ENCODE data around the gene SFPQ.
"Not testable (repeated sequence)": the region's sequence is repeated elsewhere in the genome, so short reads cannot be mapped to it uniquely, and the experiment has no call there.

Gene SFPQ

DNA sequence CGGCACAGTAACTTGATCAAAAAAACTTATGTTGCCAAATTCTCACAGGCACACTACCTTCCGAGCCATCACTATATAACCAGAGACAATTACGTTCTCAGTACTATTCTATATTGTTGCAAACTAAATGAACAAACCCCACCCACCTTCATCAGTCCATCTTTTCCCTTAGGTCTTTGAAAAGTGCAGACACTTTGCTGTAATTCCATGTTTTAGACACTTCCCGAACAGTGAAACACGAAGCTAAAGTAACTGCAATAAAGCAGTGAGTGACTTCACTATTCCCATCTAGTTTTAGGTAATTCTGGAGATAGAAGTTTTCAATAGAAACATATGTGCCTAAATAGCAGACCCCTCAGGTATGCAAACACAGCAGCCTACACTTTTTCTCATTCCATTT is 7.7 kb downstream of the SFPQ start:
- no peak for DNase-seq

DNA sequence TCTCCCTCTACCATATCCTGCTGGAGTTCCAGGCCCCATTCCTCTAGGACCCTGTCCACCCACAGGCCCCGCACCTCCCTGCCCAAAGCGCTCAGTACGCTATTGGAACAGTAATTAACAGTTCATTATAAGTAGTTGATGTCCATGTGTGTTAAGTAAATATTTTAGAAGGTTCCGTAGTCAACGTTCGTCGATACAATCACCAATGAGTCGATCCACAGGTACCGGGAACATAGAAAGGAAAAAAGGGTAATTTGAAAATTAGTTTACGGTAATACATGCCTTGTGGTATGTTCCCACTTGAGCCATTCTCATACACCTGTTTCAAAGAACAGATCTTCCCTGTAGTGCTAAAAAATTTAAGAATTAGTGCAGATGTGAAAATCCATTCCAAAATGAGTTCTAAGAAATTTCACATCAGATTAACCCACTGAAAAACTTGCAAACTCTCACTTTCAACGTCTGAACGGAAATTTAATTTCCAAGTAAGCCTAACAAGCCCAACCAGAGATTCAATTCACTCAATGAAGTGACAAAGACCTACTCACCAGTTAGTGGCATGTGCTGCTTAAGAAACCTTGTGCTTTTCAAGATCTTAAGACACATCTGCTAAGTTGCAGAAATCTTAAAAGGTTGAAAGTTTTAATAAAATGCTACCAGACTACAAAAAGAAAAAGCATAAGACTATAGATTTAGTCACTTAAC is 8.3 kb downstream of the SFPQ start:
- DNase-seq = no peak

DNA sequence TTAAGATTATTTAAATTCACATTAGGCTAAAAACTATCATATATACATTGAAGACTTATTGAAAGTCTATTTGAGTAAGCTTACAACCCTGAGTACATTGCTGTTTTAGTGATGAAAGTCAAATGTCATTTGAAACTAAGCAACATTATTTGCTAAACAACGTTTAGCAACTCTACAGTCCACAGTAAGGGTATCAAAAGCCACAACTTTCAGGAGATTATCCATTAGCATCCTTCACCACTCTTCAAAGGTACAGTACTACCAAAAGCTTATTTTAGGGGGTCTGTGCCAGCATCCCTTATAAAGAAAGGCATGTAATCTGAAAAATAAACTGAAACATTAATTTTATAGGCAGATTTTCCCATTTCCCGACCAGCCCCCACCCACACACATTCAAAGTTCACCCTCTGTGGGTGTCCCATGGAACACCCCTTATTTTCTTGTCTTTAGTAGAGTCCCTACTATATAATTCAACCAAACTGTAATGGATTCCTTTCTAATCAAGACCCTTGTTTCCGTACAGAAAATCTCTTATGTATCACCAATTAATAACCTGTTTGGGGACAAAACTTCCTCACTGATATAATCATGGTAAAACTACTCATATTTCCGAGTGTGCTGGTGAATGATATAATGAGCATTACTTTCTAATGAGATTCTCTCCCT is 11.0 kb downstream of the SFPQ start:
- DNase-seq = no peak

DNA sequence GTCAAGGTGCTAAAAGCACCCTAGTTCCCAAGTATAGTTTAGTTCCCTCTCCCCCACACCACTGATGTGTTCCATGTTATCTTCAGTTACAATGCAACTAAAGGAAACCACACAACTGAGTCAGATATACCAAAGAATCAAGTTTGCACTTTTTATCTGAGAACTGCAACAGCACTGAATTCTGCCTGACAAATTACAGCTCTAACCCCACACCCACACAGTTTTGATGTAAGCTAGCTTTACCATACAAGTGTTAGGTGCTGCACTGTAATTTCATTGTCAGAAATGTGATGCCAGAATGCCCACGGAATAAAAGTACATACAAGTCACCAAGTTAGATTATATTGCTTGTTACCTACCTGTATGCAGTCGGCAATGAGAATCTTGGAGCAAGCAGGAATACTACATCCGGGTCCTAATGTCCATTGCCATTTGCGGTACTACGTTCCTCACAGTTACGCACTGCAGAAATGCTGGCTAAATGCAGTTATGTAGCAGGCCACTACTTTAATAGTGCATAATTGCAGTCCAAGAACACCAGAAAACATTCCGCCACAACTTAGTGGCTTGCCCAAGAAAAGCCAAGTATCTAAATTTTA is 12.1 kb downstream of the SFPQ start:
- no peak for DNase-seq

DNA sequence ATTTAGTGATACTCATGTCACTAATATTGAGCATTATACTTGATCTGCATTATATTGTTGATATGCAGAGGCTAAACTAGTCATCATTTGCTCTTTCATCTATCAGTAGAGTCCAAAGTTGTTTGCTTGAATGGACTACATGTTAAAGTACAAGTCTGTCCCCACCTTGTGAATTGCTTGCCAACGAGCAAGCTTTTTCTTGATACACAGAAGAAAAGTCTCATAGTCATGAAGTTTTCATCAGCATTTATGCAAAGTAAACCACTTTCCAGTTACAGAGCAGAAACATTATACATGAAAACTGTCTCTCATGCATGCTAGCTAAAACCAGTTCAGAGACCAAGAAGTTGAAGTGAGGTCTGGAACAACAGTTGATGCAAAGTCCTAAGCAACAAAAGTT is 13.0 kb downstream of the SFPQ start:
- DNase-seq = no peak

DNA sequence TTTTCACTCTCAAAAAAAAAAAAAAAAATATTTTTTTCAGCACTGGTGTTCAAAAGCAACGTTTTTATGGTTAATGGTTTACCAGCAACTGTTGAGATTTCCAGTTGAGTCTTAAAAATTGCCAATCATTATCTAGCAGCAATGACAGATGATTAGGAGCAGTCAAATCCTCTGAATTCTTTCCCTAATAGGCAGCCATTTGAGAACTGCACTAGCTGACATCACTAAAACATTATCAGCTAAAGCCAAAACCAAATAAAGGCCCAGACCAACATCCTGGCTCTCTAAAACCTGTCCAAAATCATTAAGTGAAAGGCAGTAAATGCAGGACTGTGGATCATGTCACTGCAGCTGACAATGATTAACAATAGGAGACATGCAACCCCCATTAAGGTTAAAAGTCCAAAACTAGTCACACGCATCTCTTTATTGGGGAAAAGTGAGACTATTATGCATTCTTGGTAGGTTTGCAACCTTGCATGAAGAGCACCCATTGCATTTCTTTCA is 14.0 kb downstream of the SFPQ start:
- no peak for DNase-seq

DNA sequence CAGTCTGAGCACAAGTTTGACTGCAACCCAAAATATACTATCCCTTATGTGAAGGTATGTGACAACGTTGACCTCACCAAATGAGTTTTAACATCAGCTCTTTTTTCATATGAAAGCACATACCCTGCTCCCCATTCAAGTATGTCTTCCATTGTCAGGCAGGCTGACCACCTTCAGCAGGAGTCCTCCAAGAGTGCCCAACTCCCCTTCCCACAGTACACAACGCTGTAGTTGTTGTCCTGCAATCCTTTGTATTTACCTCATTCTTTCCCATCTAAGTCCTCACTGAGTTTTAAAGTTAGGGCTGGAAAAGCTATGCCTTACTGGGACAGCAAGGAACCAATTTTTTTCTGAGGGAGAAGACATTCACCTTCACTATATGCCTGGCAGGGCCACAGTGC is 14.7 kb downstream of the SFPQ start:
- DNase-seq = no peak

DNA sequence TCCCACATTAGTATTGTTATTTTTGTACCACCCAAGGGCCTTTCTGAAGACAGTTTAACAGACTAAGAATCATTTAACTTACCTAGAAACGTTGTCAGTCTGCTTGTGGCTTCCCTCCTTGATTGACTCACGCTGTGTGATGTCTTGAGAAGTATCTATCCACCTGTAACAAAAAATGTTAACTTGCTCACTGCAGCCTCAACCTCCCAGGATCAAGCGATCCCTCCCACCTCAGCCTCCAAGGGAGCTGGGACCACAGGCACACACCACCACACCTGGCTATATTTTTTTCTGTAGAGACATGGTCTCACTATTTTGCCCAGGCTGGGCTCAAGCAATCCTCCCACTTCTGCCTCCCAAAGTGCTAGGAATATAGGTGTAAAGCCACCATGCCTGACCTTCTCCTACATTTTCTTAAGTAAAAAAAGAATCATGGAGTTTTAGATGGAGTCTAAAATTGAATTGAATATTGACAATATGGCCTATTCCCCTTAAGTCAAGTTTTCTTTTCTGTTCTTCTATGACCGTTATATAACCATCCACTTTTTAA is 15.6 kb downstream of the SFPQ start:
- DNase-seq = no peak

DNA sequence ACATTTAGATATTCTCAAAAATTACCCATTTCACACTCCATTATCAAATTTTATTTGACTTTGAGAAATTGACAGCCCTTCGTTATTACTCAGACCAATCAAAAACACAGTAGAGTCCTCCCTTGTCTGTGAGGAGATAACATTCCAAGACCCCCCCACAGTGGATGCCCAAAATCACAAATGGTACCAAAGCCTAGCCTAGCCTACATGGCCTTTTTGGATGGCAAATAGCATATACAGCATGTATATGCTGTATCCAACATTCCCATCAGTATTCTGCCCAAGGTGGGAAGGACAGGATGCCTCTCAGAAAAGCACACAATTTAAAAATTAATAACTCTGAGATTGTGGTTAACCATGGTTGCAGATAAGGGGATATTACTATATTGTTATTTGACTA is 17.3 kb downstream of the SFPQ start:
- no peak for DNase-seq

DNA sequence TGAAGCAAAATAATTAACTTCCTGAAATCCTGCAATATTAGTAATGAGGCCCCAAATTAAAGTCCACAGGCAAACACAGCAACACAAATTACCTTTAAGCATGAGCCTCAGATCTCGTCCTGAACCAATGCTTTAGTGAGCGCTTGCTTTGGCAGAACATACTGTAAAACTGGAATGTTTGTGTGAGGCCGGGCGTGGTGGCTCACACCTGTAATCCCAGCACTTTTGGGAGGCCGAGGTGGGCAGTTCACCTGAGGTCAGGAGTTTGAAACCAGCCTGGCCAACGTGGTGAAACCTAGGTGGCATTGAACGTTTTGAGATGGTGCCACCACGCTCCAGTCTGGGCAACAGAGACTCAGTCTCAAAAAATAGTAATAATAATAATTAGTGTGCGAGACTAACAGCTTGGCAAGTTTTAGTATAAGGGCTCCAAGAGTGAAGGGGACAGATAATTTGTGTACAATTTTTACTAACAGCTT is 17.8 kb downstream of the SFPQ start:
- DNase-seq = no peak

DNA sequence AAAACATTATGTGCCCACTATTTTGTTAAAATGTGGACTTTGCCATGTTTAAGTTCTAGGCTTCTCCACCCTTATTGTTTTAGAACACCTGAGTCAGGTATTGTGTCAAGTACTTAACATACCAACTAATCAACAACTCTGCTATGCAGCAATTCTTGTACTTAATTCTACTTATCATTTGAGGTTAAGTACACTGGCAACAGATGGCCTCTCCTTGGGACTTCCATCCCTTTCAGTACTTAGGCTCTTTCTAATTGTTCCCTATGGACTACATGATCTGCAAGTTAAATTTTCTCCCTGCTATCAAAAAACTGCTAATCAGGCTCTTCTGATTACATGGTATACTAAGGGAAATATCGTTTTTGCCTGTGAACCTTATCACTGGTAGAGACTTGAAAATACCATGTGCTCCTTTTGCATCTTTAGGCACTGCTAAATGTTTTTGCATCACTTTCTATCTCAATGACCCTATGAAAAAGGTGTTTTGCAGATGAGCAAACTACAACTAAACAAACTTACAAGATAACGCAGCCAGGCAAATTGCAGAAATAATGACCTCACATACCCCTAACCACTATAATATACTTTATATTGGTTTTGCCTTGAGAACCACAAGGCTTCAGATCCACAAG is 18.9 kb downstream of the SFPQ start:
- DNase-seq = no peak

DNA sequence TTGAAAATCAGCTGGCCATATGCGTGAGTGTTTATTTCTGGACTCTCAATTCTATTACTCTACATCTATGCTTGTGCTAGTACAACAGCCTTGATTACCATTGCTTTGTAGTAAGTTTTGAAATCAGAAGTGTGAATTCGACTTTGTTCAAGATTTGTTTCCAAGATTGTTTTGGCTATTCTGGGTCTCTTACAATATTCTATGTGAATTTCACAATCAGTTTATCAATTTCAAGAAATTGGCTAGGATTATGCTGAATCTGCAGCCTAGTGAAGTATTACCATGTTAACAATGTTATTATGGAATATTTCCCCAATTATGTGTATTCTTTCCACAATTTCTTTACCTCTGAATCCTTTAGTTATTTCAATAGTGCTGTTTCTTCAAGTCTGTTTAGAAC is 19.5 kb downstream of the SFPQ start:
- no peak for DNase-seq

DNA sequence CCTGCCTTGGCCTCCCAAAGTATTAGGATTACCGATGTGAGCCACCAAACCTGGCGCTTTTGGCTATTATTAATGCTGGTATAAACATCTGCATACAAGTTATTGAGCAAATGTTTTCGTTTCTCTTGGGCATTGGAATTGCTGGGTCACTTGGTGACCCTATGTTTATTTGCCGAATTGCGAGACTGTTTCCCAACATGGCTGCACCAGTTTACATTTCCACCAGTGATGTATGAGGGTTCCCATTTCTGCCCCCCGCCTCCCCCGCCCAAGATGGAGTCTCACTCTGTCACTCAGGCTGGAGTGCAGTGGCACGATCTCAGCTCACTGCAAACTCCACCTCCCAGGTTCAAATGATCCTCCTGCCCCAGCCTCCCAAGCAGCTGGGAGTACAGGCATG is 20.9 kb downstream of the SFPQ start:
- DNase-seq = no peak

DNA sequence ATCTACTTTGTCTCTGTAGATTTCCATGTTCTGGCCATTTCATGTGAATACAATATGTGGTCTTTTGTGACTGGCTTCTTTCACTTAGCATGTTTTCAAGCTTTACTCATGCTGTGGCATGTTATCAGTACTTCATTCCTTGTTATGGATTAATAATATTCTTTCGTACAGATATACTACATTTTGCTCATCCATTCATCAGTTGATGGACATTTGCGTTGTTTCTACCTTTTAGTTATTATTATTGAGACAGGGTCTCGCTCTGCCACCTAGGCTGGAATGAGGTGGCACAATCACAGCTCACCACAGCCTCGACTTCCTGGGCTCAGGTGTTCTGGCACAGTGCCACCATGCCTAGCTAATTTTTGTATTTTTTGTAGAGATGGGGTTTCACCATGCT is 21.4 kb downstream of the SFPQ start:
- DNase-seq = no peak

DNA sequence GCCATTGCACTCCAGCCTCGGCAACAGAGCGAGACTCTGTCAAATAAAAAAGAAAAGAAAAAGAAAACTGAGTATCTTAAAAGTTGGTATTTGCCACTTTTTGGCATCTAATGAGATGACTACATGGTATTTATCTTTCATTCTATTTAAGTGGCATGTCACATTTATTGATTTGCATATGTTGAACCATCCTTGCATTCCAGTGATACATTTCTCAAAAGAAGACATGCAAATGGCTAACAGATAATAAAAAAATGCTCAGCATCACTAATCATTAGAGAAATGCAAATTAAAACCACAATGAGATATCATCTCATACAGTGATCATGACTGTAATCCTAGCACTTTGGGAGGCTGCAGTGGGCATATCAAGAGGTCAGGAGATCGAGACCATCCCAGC is 28.1 kb downstream of the SFPQ start:
- no peak for DNase-seq

DNA sequence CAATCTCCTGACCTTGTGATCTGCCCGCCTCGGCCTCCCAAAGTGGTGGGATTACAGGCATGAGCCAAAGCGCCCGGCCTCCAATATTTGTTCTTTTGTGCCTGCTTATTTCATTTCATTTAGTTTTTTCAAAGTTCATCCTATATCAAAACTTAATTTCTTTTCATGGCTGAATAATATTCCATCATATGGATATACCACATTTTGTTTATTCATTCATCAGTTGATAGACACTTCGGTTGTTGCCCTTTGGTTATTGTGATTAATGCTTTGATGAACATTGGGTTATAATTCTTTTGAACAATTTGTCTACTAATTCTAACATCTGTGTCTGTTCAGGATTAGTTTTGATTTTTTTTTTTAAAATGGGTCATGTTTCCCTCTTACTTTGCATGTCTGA is 41.7 kb downstream of the SFPQ start:
- DNase-seq = no peak

DNA sequence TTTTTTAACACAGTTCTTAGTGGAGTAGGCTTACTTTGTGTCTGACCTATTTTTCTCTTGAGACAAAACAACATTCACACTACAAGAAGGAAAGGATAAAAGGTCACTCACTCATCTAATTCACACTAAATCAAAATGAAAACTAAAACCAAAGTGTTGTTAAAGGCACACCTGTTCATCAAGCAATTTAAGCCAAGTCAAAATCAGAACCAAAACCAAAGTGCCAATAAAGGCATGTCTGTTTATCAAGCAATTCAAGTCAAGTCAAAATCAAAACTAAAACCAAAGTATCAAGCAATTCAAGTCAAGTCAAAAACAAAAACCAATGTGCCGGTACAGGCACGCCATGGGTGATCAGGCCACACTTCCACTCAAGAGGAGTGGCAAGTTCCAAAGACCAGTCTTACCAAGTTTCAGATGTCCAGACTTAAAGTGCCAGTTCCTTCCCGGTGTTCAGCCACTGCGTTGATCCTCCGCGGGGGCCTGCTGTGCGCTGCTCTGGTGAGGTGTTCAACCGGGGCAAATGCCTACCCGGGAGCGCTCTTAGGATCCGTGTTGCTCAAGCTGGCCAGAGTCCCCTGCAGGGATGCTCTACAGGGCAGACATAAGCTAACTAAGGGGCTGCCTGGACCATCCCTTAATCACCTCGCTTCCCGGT is 46.9 kb downstream of the SFPQ start:
- DNase-seq = not testable (repeated sequence)

DNA sequence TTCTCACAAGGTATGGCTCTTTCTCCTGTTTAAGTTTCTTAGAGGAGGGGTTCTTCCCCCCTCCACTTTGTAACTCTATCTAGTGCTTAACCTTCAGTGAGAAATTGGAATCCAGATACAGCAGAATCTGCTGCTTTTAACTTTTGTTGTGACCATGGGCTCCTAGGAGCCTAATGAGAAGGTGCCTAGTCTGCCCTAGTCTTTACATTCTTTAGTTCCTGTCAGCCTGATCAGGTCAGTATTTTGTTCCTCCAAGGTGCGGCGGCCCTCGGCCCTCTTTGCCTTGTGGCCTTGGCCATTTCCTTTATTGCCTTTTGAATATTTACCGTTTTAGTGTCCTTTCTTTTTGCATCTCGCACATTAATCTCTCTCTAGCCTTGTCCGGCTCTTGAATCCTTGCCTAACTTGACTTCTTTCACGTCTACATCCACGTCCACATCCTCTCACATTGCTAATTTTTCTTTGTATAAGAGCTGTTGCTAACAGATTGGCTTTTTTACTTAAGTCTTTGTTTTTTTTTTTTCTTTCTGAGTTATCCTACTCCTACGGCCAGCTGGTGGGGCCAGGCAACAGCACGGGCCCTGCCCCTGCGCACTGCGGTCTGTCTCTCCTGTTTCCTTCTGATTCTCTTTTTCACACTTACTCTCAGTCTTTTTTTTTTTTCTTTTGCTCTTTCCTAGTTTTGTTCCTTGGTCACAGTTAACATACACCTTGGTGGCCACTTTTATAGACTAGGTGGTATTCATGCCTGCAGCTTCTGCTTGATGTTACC is 49.0 kb downstream of the SFPQ start:
- DNase-seq = no peak

DNA sequence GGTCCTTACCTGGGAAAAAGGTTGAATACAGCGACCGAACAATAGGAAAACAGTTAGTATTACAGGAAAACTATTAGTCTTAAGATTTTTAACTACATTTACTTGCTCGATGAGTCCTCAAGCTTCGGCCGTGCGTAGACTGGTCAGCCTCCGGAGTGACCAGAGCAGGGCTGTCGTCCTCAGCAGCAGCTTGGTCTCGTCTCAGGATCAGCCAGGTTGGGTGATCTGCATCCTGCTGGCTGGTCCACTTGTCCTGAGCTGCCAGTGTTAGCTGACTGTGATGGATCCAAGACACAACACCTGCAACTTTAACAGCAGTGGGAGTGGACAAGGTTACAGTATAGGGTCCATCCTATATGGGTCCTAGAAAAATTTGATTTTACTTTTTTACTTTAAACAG is 50.2 kb downstream of the SFPQ start:
- not testable (repeated sequence) for DNase-seq

DNA sequence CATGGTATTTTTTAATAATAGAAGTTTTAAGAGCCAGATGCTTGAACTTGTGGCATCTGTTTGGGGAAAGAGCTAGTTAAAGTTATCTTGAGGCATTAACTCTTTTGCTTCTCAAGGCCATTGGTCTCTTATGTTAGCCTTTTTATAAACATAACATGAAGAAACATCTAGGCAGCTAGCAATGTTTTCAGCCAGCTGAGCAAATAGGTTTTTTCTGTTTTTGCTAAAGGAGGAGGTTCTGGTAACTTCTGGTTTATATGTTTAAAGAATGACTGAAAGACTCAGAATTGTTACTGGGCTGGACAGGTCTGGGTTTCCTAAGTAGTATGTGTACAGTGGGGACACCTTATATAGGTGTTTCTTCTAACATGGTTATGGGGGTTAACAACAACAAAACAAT is 50.7 kb downstream of the SFPQ start:
- not testable (repeated sequence) for DNase-seq

DNA sequence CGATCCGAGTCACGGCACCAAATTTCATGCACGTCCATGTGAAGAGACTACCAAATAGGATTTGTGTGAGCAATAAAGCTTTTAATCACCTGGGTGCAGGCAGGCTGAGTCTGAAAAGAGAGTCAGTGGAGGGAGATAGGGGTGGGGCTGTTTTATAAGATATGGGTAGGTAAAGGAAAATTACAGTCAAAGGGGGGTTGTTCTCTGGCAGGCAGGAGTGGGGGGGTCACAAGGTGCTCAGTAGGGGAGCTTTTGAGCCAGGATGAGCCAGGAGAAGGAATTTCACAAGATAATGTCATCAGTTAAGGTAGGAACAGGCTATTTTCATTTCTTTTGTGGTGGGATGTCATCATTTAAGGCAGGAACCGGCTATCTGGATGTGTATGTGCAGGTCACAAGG is 55.4 kb downstream of the SFPQ start:
- DNase-seq = not testable (repeated sequence)

DNA sequence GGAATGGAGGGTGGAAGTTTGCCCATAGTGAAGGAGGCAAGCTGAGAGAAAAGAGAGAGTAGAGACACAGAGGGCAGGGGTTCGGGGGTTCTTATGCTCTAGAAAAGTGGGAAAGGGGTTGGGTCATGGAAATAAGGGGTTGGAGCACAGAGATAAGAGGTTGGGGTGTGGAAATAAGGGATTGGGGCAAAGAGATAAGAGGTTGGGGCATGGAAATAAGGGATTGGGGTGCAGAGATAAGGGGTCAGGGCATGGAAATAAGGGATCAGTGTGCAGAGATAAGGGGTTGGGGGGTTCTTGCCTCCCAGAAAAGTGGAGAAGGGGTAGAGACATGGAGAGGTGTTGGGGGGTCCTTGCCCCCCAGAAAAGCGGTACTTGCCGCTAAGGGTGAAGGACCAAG is 56.2 kb downstream of the SFPQ start:
- no peak for DNase-seq
